ENCODE data around the gene GATAD2A. TPM values are rescaled to one million over a fixed set of nuclear protein-coding genes. Genes with fewer than 3 reads are reported as not detected.

GATAD2A gene
- total RNA-seq, 1 donor from 2014 or later, result 82.6 TPM

GRCh38 chr19:19482809-19483596 is 77.5 kb downstream of the GATAD2A start:
- TF ChIP-seq CTCF (IDR thresholded peaks at IDR 0.05), result no peak
- H3K27me3 Mint-ChIP-seq (ENCODE audit: low read depth), result no peaks in the 10 kb centered on the region
- no peaks in the 10 kb centered on the region for H3K9me3 Mint-ChIP-seq (ENCODE audit: low read depth)
- H3K27ac Mint-ChIP-seq (ENCODE audit: unreplicated experiment), result no peak overlapping the region
- H3K36me3 Mint-ChIP-seq (ENCODE audit: low read depth), result peaks cover 2% of the 10 kb centered on the region
- no peak overlapping the region for H3K4me3 Mint-ChIP-seq (ENCODE audit: unreplicated experiment)
- H3K4me1 Mint-ChIP-seq (ENCODE audit: low read depth), result peaks cover 13% of the 10 kb centered on the region
- DNase-seq (ENCODE audit: low spot score), result no peak

- peak overlapping the region; percentile 50 for H3K27ac Mint-ChIP-seq (ENCODE audit: unreplicated experiment)
- no peak overlapping the region for H3K4me3 Mint-ChIP-seq (ENCODE audit: unreplicated experiment)
- H3K36me3 Mint-ChIP-seq (ENCODE audit: low read depth), result peaks cover 2% of the 10 kb centered on the region
- H3K9me3 Mint-ChIP-seq (ENCODE audit: low read depth), result no peaks in the 10 kb centered on the region
- DNase-seq (ENCODE audit: low spot score), result no peak
- no peaks in the 10 kb centered on the region for H3K27me3 Mint-ChIP-seq (ENCODE audit: low read depth)
- H3K4me1 Mint-ChIP-seq (ENCODE audit: low read depth), result peaks cover 36% of the 10 kb centered on the region
- no peak for TF ChIP-seq CTCF (IDR thresholded peaks at IDR 0.05)
Measured at GRCh38 chr19:19485161-19485997, 79.9 kb downstream of the GATAD2A start.

GRCh38 chr19:19485998-19486290 is 80.5 kb downstream of the GATAD2A start:
- H3K4me1 Mint-ChIP-seq (ENCODE audit: low read depth), result peaks cover 40% of the 10 kb centered on the region
- H3K4me3 Mint-ChIP-seq (ENCODE audit: unreplicated experiment), result no peak overlapping the region
- TF ChIP-seq CTCF (IDR thresholded peaks at IDR 0.05), result no peak
- H3K27ac Mint-ChIP-seq (ENCODE audit: unreplicated experiment), result no peak overlapping the region
- H3K27me3 Mint-ChIP-seq (ENCODE audit: low read depth), result no peaks in the 10 kb centered on the region
- H3K36me3 Mint-ChIP-seq (ENCODE audit: low read depth), result peaks cover 2% of the 10 kb centered on the region
- H3K9me3 Mint-ChIP-seq (ENCODE audit: low read depth), result no peaks in the 10 kb centered on the region
- no peak for DNase-seq (ENCODE audit: low spot score)

- Mint-ChIP-seq H3K27ac (ENCODE audit: unreplicated experiment) (no peak overlapping the region), H3K36me3 (ENCODE audit: low read depth) (peaks cover 2% of the 10 kb centered on the region), H3K4me3 (ENCODE audit: unreplicated experiment) (no peak overlapping the region), H3K27me3 (ENCODE audit: low read depth) (no peaks in the 10 kb centered on the region), H3K4me1 (ENCODE audit: low read depth) (peaks cover 40% of the 10 kb centered on the region), H3K9me3 (ENCODE audit: low read depth) (no peaks in the 10 kb centered on the region)
- TF ChIP-seq CTCF (IDR thresholded peaks at IDR 0.05), result no peak
- no peak for DNase-seq (ENCODE audit: low spot score)
Measured at GRCh38 chr19:19486343-19487076, 81.0 kb downstream of the GATAD2A start.
